HG03460 (cell line): ENCODE measurements around the gene RAX2.

Source experiments
- ATAC-seq: cut with Tn5 transposase; IDR thresholded peaks from one replicate; pipeline ENCODE4 v1.9.1; 2021; ENCODE audit not compliant: unreplicated experiment

The RAX2 gene

DNA sequence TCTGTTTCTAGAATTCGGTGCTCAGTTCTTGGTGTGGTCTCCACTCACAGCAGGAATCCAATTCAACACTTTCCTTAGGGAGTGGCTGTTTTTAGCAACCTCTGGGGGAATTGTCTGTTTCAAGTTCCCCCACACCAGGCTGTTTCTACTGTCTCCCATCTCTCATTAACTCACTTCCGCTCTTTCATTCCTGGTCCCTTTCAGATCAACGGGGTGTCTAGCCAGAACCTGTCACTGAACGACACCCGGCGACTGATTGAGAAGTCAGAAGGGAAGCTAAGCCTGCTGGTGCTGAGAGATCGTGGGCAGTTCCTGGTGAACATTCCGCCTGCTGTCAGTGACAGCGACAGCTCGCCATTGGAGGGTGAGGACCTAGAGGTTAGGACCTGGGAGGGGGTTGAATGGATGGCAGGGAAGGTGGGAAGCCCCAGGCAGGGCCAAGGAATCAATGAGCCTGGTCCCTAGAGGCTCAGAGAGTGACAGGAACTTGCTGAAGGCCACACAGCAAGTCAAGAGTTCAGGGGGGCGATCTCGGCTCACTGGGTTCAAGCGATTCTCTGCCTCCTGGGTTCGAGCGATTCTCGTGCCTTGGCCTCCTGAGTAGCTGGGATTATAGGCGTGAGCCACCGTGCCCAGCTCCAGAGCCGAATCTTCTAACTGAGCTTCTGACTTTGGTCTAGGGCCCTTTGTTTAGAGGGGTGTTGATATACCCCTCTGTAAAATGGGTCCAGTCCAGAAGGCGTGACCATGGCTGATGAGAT lies 38.3 kb downstream of the RAX2 start:
- ATAC-seq: no peak

- ATAC-seq: no peak
Measured at GRCh38 chr19:3732108-3732507, 39.9 kb downstream of the RAX2 start.

GRCh38 chr19:3730457-3730958 lies 41.5 kb downstream of the RAX2 start:
- no peak for ATAC-seq

GRCh38 chr19:3725640-3726310 lies 46.3 kb downstream of the RAX2 start:
- ATAC-seq: no peak

DNA sequence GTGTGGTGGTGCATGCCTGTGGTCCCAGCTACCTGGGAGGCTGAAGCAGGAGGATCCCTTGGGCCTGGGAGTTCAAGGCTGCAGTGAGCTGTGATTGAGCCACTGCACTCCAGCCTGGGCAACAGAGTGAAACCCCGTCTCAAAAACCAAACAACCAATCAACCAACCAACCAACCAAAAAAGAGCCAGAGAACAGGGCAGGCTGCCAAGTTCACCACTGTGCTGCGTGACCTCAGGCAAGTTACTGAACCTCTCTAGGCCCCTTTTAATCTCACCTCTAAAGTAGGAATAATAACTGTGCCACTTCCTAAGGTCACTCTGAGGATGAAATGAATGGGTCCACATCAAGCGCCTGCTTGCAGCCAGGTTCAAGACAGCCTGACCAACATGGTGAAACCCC lies 46.9 kb downstream of the RAX2 start:
- ATAC-seq: no peak

GRCh38 chr19:3723883-3724282 lies 48.1 kb downstream of the RAX2 start:
- ATAC-seq: no peak

DNA sequence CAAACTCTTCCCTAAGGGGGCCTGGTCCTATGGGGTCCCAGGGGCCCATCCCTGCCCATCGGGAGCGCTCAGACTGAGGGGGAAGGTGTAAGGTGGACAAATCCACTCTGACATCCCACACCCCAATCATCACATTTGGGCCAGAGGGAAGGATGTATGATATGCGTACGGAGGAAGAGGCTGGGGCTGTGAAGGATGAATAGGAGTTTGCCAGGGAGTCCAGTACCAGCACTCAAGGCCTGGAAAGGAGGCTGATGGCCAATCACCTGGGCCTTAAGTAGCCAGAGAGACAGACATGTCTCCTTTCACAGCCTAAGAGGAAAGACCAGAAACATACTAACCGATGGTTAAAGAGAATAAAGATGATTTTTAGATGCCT lies 48.9 kb downstream of the RAX2 start:
- ATAC-seq: no peak

DNA sequence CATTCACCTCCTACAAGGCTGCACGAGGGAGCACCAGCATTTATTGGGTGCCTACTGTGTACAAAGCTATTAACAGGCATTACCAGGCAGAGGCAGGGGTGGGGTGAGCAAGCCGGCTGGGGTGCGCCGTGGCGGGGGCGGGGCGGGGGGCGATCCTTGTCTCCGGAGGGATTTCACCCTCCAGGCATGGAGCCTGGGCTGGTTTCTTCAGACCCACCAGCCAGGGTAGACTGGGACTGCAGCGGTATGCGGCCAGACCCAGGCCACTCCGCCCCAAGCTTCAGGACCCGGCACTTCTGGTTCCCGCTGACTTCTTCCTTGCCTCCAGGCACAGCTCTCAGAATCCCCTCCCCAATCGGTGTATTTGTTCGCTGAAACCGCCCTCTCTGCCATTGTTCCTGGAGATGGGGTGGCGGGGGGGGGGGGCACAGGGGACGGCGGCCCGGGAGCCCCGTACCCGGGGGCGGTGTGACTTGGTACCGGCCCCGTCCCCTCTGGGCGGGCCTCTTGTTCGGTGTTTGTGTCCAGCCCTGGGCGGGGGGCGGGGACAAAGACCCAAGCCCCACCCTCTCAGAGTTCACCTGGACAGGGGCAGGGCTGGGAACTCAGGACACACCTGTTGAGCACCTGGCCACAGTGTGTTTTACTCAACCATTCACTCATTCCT lies 49.5 kb downstream of the RAX2 start:
- ATAC-seq: no peak

GRCh38 chr19:3721887-3722442 lies 50.1 kb downstream of the RAX2 start:
- no peak for ATAC-seq

- no peak for ATAC-seq
Measured at GRCh38 chr19:3721131-3721886, 50.7 kb downstream of the RAX2 start.

- no peak for ATAC-seq
Measured at GRCh38 chr19:3720349-3720917, 51.6 kb downstream of the RAX2 start.

DNA sequence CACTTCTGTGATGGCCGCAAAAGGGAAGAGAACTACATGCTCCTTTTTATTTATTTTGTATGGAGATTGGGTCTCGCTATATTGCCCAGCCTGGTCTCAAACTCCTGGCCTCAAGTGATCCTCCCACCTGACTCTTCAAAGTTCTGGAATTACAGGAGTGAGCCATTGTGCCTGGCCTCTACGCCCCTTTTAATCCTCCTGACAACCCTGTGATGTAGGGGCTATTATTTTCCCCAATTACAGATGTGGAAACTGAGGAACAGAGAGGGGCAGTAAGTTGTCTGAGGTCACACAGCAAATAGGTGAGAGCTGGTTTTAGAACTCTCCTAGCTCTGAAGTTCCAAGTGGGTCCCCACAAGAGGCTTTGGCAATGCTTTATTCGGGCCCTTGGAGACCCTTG lies 52.2 kb downstream of the RAX2 start:
- no peak for ATAC-seq
